Measurements from ENCODE around the gene CARD9. TPM values are rescaled to one million over a fixed set of nuclear protein-coding genes. Genes with fewer than 3 reads are reported as not detected.

Gene CARD9
- total RNA-seq (2022; extraction: Qiagen RNA extraction), result 0.81 to 1.7 TPM (median 0.97 TPM) in 5 replicates

GRCh38 chr9:136373300-136374182 is at the start of gene CARD9:
CARD9 (minus strand) TSS chr9:136373669; CDS start chr9:136372078, 1,591 bp downstream.

GRCh38 chr9:136410500-136411287 is 37.2 kb upstream of the CARD9 start, which contains the start of the genes ENTR1 and PMPCA:
ENTR1 (minus strand) TSS chr9:136410614; CDS start chr9:136410397, 217 bp downstream.
PMPCA (plus strand) TSS chr9:136410658; CDS start chr9:136410669, 11 bp downstream.

GRCh38 chr9:136400038-136400834 is 26.8 kb upstream of the CARD9 start, which contains the start of gene SNAPC4:
SNAPC4 (minus strand) TSS chr9:136400170; CDS start chr9:136398428, 1,742 bp downstream.

GRCh38 chr9:136363106-136363948 is 10.1 kb downstream of the CARD9 start, which contains the start of gene DNLZ:
DNLZ (minus strand) TSS chr9:136363744; CDS start chr9:136363714, 30 bp downstream.

GRCh38 chr9:136327304-136327974 is 46.0 kb downstream of the CARD9 start, which contains the start of gene GPSM1:
GPSM1 (plus strand) TSS chr9:136327539; CDS start chr9:136327696, 157 bp downstream.

Other genes starting within 250 kb of the CARD9 start
- gene LHX3, start 168.5 kb downstream of the CARD9 start, total RNA-seq (2022; extraction: Qiagen RNA extraction), result 0.03 to 0.16 TPM (median 0.10 TPM) in 4 of 5 replicates, not detected in the other
- gene QSOX2, start 127.9 kb downstream of the CARD9 start, total RNA-seq (2022; extraction: Qiagen RNA extraction), result 25.4 to 28.6 TPM (median 27.0 TPM) in 5 replicates
- gene CCDC187, start 69.6 kb downstream of the CARD9 start, total RNA-seq (2022; extraction: Qiagen RNA extraction), result 0.02 to 0.03 TPM in 2 of 5 replicates, not detected in the others
- 10.3 to 14.9 TPM (median 13.5 TPM) in 5 replicates for gene GPSM1, start 46.1 kb downstream of the CARD9 start, total RNA-seq (2022; extraction: Qiagen RNA extraction)
- gene DNLZ, start 9.9 kb downstream of the CARD9 start, total RNA-seq (2022; extraction: Qiagen RNA extraction), result 18.3 to 40.2 TPM (median 36.0 TPM) in 5 replicates
- 11.6 to 13.3 TPM (median 12.0 TPM) in 5 replicates for gene SNAPC4, start 26.5 kb upstream of the CARD9 start, total RNA-seq (2022; extraction: Qiagen RNA extraction)
- gene ENTR1, start 36.9 kb upstream of the CARD9 start, total RNA-seq (2022; extraction: Qiagen RNA extraction), result 62.3 to 72.1 TPM (median 70.1 TPM) in 5 replicates
- 80.0 to 132 TPM (median 81.1 TPM) in 5 replicates for gene PMPCA, start 37.0 kb upstream of the CARD9 start, total RNA-seq (2022; extraction: Qiagen RNA extraction)
- 14.1 to 21.2 TPM (median 19.7 TPM) in 5 replicates for gene INPP5E, start 66.2 kb upstream of the CARD9 start, total RNA-seq (2022; extraction: Qiagen RNA extraction)
- gene SEC16A, start 109.4 kb upstream of the CARD9 start, total RNA-seq (2022; extraction: Qiagen RNA extraction), result 54.8 to 61.7 TPM (median 59.6 TPM) in 5 replicates
- 9.3 to 12.0 TPM (median 11.1 TPM) in 5 replicates for gene NOTCH1, start 172.4 kb upstream of the CARD9 start, total RNA-seq (2022; extraction: Qiagen RNA extraction)

Measured in A549 treated with Hydrocortisone at 1 μM for 4 hours (cell line).